HepG2 (cell line): Measurements from ENCODE around the gene NUDT22. TPM values are rescaled to one million over a fixed set of nuclear protein-coding genes. Genes with fewer than 3 reads are reported as not detected.

Experiments used
- EED ChIP-seq: sonication (generic); formaldehyde crosslinking; IDR thresholded peaks from 2 replicates; pipeline ENCODE4 v1.5.0; 2020; ENCODE audit warnings: mild to moderate bottlenecking, missing genetic modification reagents
- ERF ChIP-seq: IDR thresholded peaks from 2 replicates; pipeline ENCODE4 v1.6.1; 2018; ENCODE audit warnings: missing biosample characterization, missing genetic modification reagents
- HOMEZ ChIP-seq: IDR thresholded peaks from 2 replicates; pipeline ENCODE4 v1.6.1; 2016; ENCODE audit warnings: low read depth
- IKZF4 ChIP-seq: sonication (generic); formaldehyde crosslinking; IDR thresholded peaks from 2 replicates; pipeline ENCODE4 v1.5.1; 2020; ENCODE audit warnings: borderline replicate concordance, mild to moderate bottlenecking, low read depth, missing genetic modification reagents; ENCODE audit errors: not compliant biosample characterization
- KDM3A ChIP-seq: IDR thresholded peaks from 2 replicates; pipeline ENCODE4 v1.6.1; 2018; ENCODE audit warnings: low read depth, missing compliant biosample characterization
- MIXL1 ChIP-seq: IDR thresholded peaks from 2 replicates; pipeline ENCODE4 v1.6.1; 2016
- NPAS2 ChIP-seq: sonication (generic); formaldehyde crosslinking; IDR thresholded peaks from 2 replicates; pipeline ENCODE4 v1.8.0; 2022; ENCODE audit warnings: mild to moderate bottlenecking, missing genetic modification reagents, borderline replicate concordance
- POGK ChIP-seq: sonication (generic); formaldehyde crosslinking; conservative IDR thresholded peaks from 2 replicates; pipeline ENCODE4 v1.8.0; 2022; ENCODE audit warnings: mild to moderate bottlenecking, moderate library complexity, missing genetic modification reagents
- RAD21 ChIP-seq: fragments of 450-650 bp; formaldehyde crosslinking; IDR thresholded peaks from 2 replicates; pipeline ENCODE4 v1.5.0; 2020; ENCODE audit warnings: mild to moderate bottlenecking
- THAP7 ChIP-seq: sonication (generic); formaldehyde crosslinking; IDR thresholded peaks from 2 replicates; pipeline ENCODE4 v1.8.1; 2023; ENCODE audit warnings: mild to moderate bottlenecking, missing genetic modification reagents
- ZBTB34 ChIP-seq: sonication (generic); formaldehyde crosslinking; IDR thresholded peaks from 2 replicates; pipeline ENCODE4 v1.8.0; 2022; ENCODE audit warnings: mild to moderate bottlenecking, missing genetic modification reagents
- ZBTB4 ChIP-seq: sonication (generic); formaldehyde crosslinking; IDR thresholded peaks from 2 replicates; pipeline ENCODE4 v1.4.0; 2020; ENCODE audit warnings: missing genetic modification reagents, mild to moderate bottlenecking, borderline replicate concordance
- ZNF124 ChIP-seq: sonication (generic); formaldehyde crosslinking; IDR thresholded peaks from 2 replicates; pipeline ENCODE4 v1.4.0; 2020; ENCODE audit warnings: missing genetic modification reagents
- ZNF205 ChIP-seq: IDR thresholded peaks from 2 replicates; pipeline ENCODE4 v1.6.1; 2018; ENCODE audit warnings: missing biosample characterization, missing genetic modification reagents
- ZNF276 ChIP-seq: sonication (generic); formaldehyde crosslinking; IDR thresholded peaks from 2 replicates; pipeline ENCODE4 v1.4.0; 2020; ENCODE audit warnings: mild to moderate bottlenecking, low read depth, missing genetic modification reagents
- ZNF430 ChIP-seq: sonication (generic); formaldehyde crosslinking; IDR thresholded peaks from 2 replicates; pipeline ENCODE4 v1.9.0; 2021; ENCODE audit warnings: mild to moderate bottlenecking, missing genetic modification reagents
- ZNF484 ChIP-seq: sonication (generic); formaldehyde crosslinking; IDR thresholded peaks from 2 replicates; pipeline ENCODE4 v1.5.1; 2020; ENCODE audit warnings: mild to moderate bottlenecking, low read depth, missing genetic modification reagents, borderline replicate concordance
- ZNF563 ChIP-seq: sonication (generic); formaldehyde crosslinking; IDR thresholded peaks from 2 replicates; pipeline ENCODE4 v1.8.0; 2022; ENCODE audit warnings: mild to moderate bottlenecking, moderate library complexity, missing genetic modification reagents
- ZNF841 ChIP-seq: sonication (generic); formaldehyde crosslinking; IDR thresholded peaks from 2 replicates; pipeline ENCODE4 v1.8.1; 2023; ENCODE audit warnings: missing genetic modification reagents, borderline replicate concordance
- ZSCAN25 ChIP-seq: sonication (generic); formaldehyde crosslinking; IDR thresholded peaks from 2 replicates; pipeline ENCODE4 v1.8.0; 2022; ENCODE audit warnings: mild to moderate bottlenecking, missing genetic modification reagents
- polyA plus RNA-seq, 8 experiments: library from polyadenylated mRNA; depleted of rRNA in 3 of 8; stranded (reverse) in 7 of 8; unstranded in 1 of 8; fragments of >200 nt; fragmentation: Illumina TruSeq in 4 of 8; extraction: Trizol in 4 of 8; gene quantifications; 2 replicates each; pipeline versions ENCODE4 v1.2.1 to v1.2.3, GENCODE V29; 2011 to 2016; ENCODE audit warnings: low read depth in 4 of 8, missing spikeins in 1 of 8, mixed read lengths in 1 of 8; ENCODE audit not compliant: insufficient read depth in 1 of 8
- total RNA-seq, 5 experiments: library from RNA; depleted of rRNA; stranded (reverse); fragments of >200 nt; fragmentation: Illumina TruSeq; extraction: Trizol; gene quantifications; 2 replicates each; pipeline ENCODE4 v1.2.3, GENCODE V29; 2016; ENCODE audit warnings: low read depth in 1 of 5

NUDT22 gene
- total and polyA plus RNA-seq, 2 of the 13 experiments (the other 11 are each of a cell fraction or from before 2014, with no cell fraction given), result 33.5 to 39.8 TPM

GRCh38 chr11:64226507-64227051, 505 bp downstream of the NUDT22 start (continued):
- TF ChIP-seq ZNF276 (CRISPR knock-in tag), result no peak
- no peak for TF ChIP-seq ZBTB4 (CRISPR knock-in tag)
- no peak for TF ChIP-seq ZNF205 (CRISPR knock-in tag)
- no peak for TF ChIP-seq POGK (CRISPR knock-in tag)
- no peak for TF ChIP-seq ZNF563 (CRISPR knock-in tag)
- TF ChIP-seq ZNF484 (CRISPR knock-in tag), result no peak
- TF ChIP-seq ZNF124 (CRISPR knock-in tag), result no peak
- TF ChIP-seq HOMEZ (CRISPR knock-in tag), result no peak
- TF ChIP-seq ZBTB34, result no peak; the same call in 1 of the 2 replicates
- no peak; the same call in 1 of the 2 replicates for TF ChIP-seq THAP7 (CRISPR knock-in tag)
- TF ChIP-seq KDM3A (CRISPR knock-in tag), result 0 out of 2 replicates have a peak, but pooled peaks have one; percentile 11
- TF ChIP-seq EED (CRISPR knock-in tag), result no peak
- no peak for TF ChIP-seq ZNF430 (CRISPR knock-in tag)
- TF ChIP-seq RAD21 (CRISPR knock-in tag), result no peak
- no peak for TF ChIP-seq NPAS2 (CRISPR knock-in tag)
- no peak for TF ChIP-seq ZSCAN25 (CRISPR knock-in tag)
- no peak for TF ChIP-seq IKZF4
- TF ChIP-seq ERF (CRISPR knock-in tag), result peak; percentile 6
- TF ChIP-seq MIXL1 (CRISPR knock-in tag), result no peak
- no peak for TF ChIP-seq ZNF841 (CRISPR knock-in tag)
